GM23338 (cell line): ENCODE measurements around the gene UBFD1. TPM values are rescaled to one million over a fixed set of nuclear protein-coding genes. Genes with fewer than 3 reads are reported as not detected.
A peak's percentile ranks its signal among the peaks of the same experiment; 100 is the strongest.
"Not testable (repeated sequence)": the region's sequence is repeated elsewhere in the genome, so short reads cannot be mapped to it uniquely, and the experiment has no call there.

Experiments
- ATAC-seq: fragments of 200-7000 bp; cut with Tn5 transposase; 3 replicates; pipeline ENCODE4 v1.9.1; 2020
- DNase-seq: peaks from one replicate; pipeline ENCODE4 v3.0.0-alpha.2; 2015; ENCODE audit warnings: low spot score
- H2AFZ ChIP-seq: fragments of 200-600 bp; sonication (generic); 2 replicates; pipeline ENCODE4 v1.8.0; 2016; ENCODE audit warnings: antibody characterized with exemption, mild to moderate bottlenecking, moderate library complexity
- H3F3A ChIP-seq: fragments of 200-600 bp; sonication (generic); replicated peaks from 2 replicates; pipeline ENCODE4 v1.8.0; 2017; ENCODE audit warnings: antibody characterized with exemption, mixed run types, low read depth
- H3K27ac ChIP-seq: fragments of 200-600 bp; sonication (generic); 2 replicates; pipeline ENCODE4 v1.6.1; 2016; ENCODE audit warnings: low read depth
- H3K27me3 ChIP-seq: fragments of 200-600 bp; sonication (generic); 2 replicates; pipeline ENCODE4 v1.8.0; 2016; ENCODE audit warnings: mild to moderate bottlenecking, mixed run types, moderate library complexity; ENCODE audit not compliant: insufficient read depth
- H3K36me3 ChIP-seq: fragments of 200-600 bp; sonication (generic); 2 replicates; pipeline ENCODE4 v1.8.0; 2016; ENCODE audit warnings: mild to moderate bottlenecking; ENCODE audit not compliant: insufficient read depth
- H3K4me1 ChIP-seq: fragments of 200-600 bp; sonication (generic); 2 replicates; pipeline ENCODE4 v1.8.0; 2016; ENCODE audit warnings: mild to moderate bottlenecking, moderate library complexity; ENCODE audit not compliant: insufficient read depth
- H3K4me2 ChIP-seq: fragments of 200-600 bp; sonication (generic); 2 replicates; pipeline ENCODE4 v1.7.1; 2017; ENCODE audit warnings: mixed run types
- H3K4me3 ChIP-seq: fragments of 200-600 bp; sonication (generic); 2 replicates; pipeline ENCODE4 v1.6.1; 2016; ENCODE audit warnings: mixed run types
- H3K79me2 ChIP-seq: fragments of 200-600 bp; sonication (generic); replicated peaks from 2 replicates; pipeline ENCODE4 v1.8.0; 2017; ENCODE audit warnings: mild to moderate bottlenecking; ENCODE audit not compliant: insufficient read depth
- H3K9me2 ChIP-seq: fragments of 200-600 bp; sonication (generic); 2 replicates; pipeline ENCODE4 v1.8.0; 2017; ENCODE audit not compliant: insufficient read depth
- H4K20me1 ChIP-seq: fragments of 200-600 bp; sonication (generic); replicated peaks from 2 replicates; pipeline ENCODE4 v1.8.0; 2017; ENCODE audit warnings: mild to moderate bottlenecking; ENCODE audit not compliant: insufficient read depth
- H3K27ac Mint-ChIP-seq: 2 replicates; pipeline ENCODE4 v1.8.0; 2020; ENCODE audit warnings: inconsistent platforms, mild to moderate bottlenecking, moderate library complexity, mixed read lengths
- H3K27me3 Mint-ChIP-seq: 3 replicates; pipeline ENCODE4 v1.8.0; 2022; ENCODE audit warnings: low read depth, mild to moderate bottlenecking, moderate library complexity, mixed read lengths, inconsistent platforms; ENCODE audit not compliant: insufficient read depth, poor library complexity
- H3K36me3 Mint-ChIP-seq: 3 replicates; pipeline ENCODE4 v1.8.0; 2021; ENCODE audit warnings: low read depth, mild to moderate bottlenecking, inconsistent platforms, moderate library complexity, mixed read lengths
- H3K4me1 Mint-ChIP-seq: 3 replicates; pipeline ENCODE4 v1.8.0; 2020; ENCODE audit warnings: mild to moderate bottlenecking, inconsistent platforms, mixed read lengths
- H3K4me3 Mint-ChIP-seq: 3 replicates; pipeline ENCODE4 v1.8.0; 2021; ENCODE audit warnings: moderate library complexity, mild to moderate bottlenecking, inconsistent platforms, mixed read lengths
- H3K9me3 Mint-ChIP-seq: 3 replicates; pipeline ENCODE4 v1.8.0; 2020; ENCODE audit warnings: moderate library complexity, mild to moderate bottlenecking, inconsistent platforms, mixed read lengths
- CREB1 ChIP-seq: fragments of 250-450 bp; sonication (Bioruptor Pico); IDR thresholded peaks from 2 replicates; pipeline ENCODE4 v1.5.0; 2020; ENCODE audit warnings: low read depth, mild to moderate bottlenecking, moderate library complexity
- CTCF ChIP-seq, 2 experiments: fragments of 200-600 bp in 1 of 2; sonication (generic) in 1 of 2; conservative IDR thresholded peaks; 2 replicates each; pipeline versions ENCODE4 v1.5.1 to v1.6.1; 2016 to 2017; ENCODE audit warnings: antibody characterized with exemption in 2 of 2, low read depth in 2 of 2, mild to moderate bottlenecking in 2 of 2, moderate library complexity in 1 of 2
- ETS1 ChIP-seq: IDR thresholded peaks from 2 replicates; pipeline ENCODE4 v1.6.1; 2016; ENCODE audit warnings: antibody characterized with exemption
- JUNB ChIP-seq: IDR thresholded peaks from one replicate; pipeline ENCODE4 v1.6.1; 2016; ENCODE audit warnings: antibody characterized with exemption; ENCODE audit not compliant: unreplicated experiment
- REST ChIP-seq: IDR thresholded peaks from one replicate; pipeline ENCODE4 v1.6.1; 2018; ENCODE audit warnings: antibody characterized with exemption; ENCODE audit not compliant: unreplicated experiment
- STAT1 ChIP-seq: IDR thresholded peaks from one replicate; pipeline ENCODE4 v1.6.1; 2016; ENCODE audit warnings: antibody characterized with exemption; ENCODE audit not compliant: unreplicated experiment
- ZNF331 ChIP-seq: fragments of 250-450 bp; sonication (Bioruptor Pico); IDR thresholded peaks from 2 replicates; pipeline ENCODE4 v1.5.0; 2020; ENCODE audit warnings: low read depth, mild to moderate bottlenecking, moderate library complexity
- polyA plus RNA-seq: library from polyadenylated mRNA; unstranded; fragments of >200 nt; fragmentation: Nextera tagmentation; extraction: Ambion mirVana; gene quantifications from 2 replicates; pipeline ENCODE4 v1.2.1, GENCODE V29; 2016
- total RNA-seq: library from RNA; depleted of rRNA; stranded (reverse); fragments of >200 nt; shearing (Covaris generic); gene quantifications from 2 replicates; pipeline ENCODE4 v1.2.3, GENCODE V29; 2014

The UBFD1 gene
- total and polyA plus RNA-seq, 2 experiments from 2014 or later, result 28.5 to 249 TPM

GRCh38 chr16:23510164-23510914 lies 47.2 kb upstream of the UBFD1 start, which contains the start of gene GGA2 (continued):
- no peak for TF ChIP-seq ZNF331 (CRISPR knock-in tag)

GRCh38 chr16:23510915-23511270 lies 46.6 kb upstream of the UBFD1 start:
- H3K27ac ChIP-seq, DNase-seq, H3K27ac Mint-ChIP-seq, H3K36me3 ChIP-seq, H3F3A ChIP-seq, H3K9me3 Mint-ChIP-seq, H3K27me3 ChIP-seq, H3K9me2 ChIP-seq, ATAC-seq, H2AFZ ChIP-seq, H3K27me3 Mint-ChIP-seq: not testable (repeated sequence)
- peaks cover 31% of the 10 kb centered on the region for H4K20me1 ChIP-seq
- H3K4me2 ChIP-seq, result peak overlapping the region; percentile 89
- peaks cover 21% of the 10 kb centered on the region for H3K4me1 Mint-ChIP-seq
- H3K36me3 Mint-ChIP-seq, result peaks cover 19% of the 10 kb centered on the region
- peak overlapping the region; percentile 72 for H3K4me3 ChIP-seq
- peaks cover 40% of the 10 kb centered on the region for H3K79me2 ChIP-seq
- H3K4me3 Mint-ChIP-seq, result peak overlapping the region; percentile 78
- peaks cover 15% of the 10 kb centered on the region; the same call in 1 of the 2 replicates for H3K4me1 ChIP-seq

GRCh38 chr16:23511731-23512130 lies 45.8 kb upstream of the UBFD1 start:
- Histone ChIP-seq H4K20me1 (peaks cover 22% of the 10 kb centered on the region), H3K27me3 (no peaks in the 10 kb centered on the region), H3F3A (no peaks in the 10 kb centered on the region), H3K79me2 (peaks cover 31% of the 10 kb centered on the region), H3K4me2 (no peak overlapping the region), H3K4me1 (peaks cover 10% of the 10 kb centered on the region; the same call in 1 of the 2 replicates), H2AFZ (no peak overlapping the region), H3K9me2 (no peaks in the 10 kb centered on the region), H3K27ac (no peak overlapping the region), H3K4me3 (no peak overlapping the region), H3K36me3 (no peaks in the 10 kb centered on the region; the same call in 1 of the 2 replicates)
- Mint-ChIP-seq H3K4me3 (peak overlapping the region; percentile 35; the same call in 2 of the 3 replicates), H3K27me3 (peaks cover 5% of the 10 kb centered on the region), H3K9me3 (no peaks in the 10 kb centered on the region; the same call in 2 of the 3 replicates), H3K36me3 (peaks cover 17% of the 10 kb centered on the region), H3K27ac (no peak overlapping the region), H3K4me1 (peaks cover 13% of the 10 kb centered on the region)
- DNase-seq, result no peak
- ATAC-seq, result no peak
- no peak for TF ChIP-seq ETS1
- TF ChIP-seq CTCF (conservative IDR thresholded peaks at IDR 0.05; ENCODE audit: low read depth in 2 of 2), result no peak
- no peak for TF ChIP-seq STAT1
- TF ChIP-seq REST, result no peak
- no peak for TF ChIP-seq JUNB
- no peak for TF ChIP-seq ZNF331 (CRISPR knock-in tag)
- TF ChIP-seq CREB1 (CRISPR knock-in tag), result no peak
